Neural crest cell (in vitro differentiated cells): ENCODE data around the gene OPALIN. TPM values are rescaled to one million over a fixed set of nuclear protein-coding genes. Genes with fewer than 3 reads are reported as not detected.
"Not testable (repeated sequence)": the region's sequence is repeated elsewhere in the genome, so short reads cannot be mapped to it uniquely, and the experiment has no call there.

Experiments used
- DNase-seq: peaks from one replicate; pipeline ENCODE4 v3.0.0; 2021; ENCODE audit warnings: low read depth, mixed read lengths, low spot score
- H3K27ac Mint-ChIP-seq: one replicate; pipeline ENCODE4 v1.8.0; 2021; ENCODE audit warnings: mild to moderate bottlenecking, mixed read lengths; ENCODE audit not compliant: unreplicated experiment
- H3K27me3 Mint-ChIP-seq: 2 replicates; pipeline ENCODE4 v1.8.0; 2021; ENCODE audit warnings: low read depth, mild to moderate bottlenecking, mixed read lengths
- H3K36me3 Mint-ChIP-seq: 2 replicates; pipeline ENCODE4 v1.8.0; 2021; ENCODE audit warnings: low read depth, mild to moderate bottlenecking, mixed read lengths
- H3K4me1 Mint-ChIP-seq: 2 replicates; pipeline ENCODE4 v1.8.0; 2021; ENCODE audit warnings: mixed read lengths
- H3K4me3 Mint-ChIP-seq: one replicate; pipeline ENCODE4 v1.8.0; 2021; ENCODE audit warnings: mild to moderate bottlenecking, mixed read lengths
- H3K9me3 Mint-ChIP-seq: 2 replicates; pipeline ENCODE4 v1.8.0; 2021; ENCODE audit warnings: mixed read lengths
- CTCF ChIP-seq: fragments of 200-600 bp; sonication (generic); conservative IDR thresholded peaks from 2 replicates; pipeline ENCODE4 v1.5.0; 2021; ENCODE audit warnings: antibody characterized with exemption, mild to moderate bottlenecking
- total RNA-seq: library from RNA; stranded (reverse); gene quantifications from 2 replicates; pipeline ENCODE4 v1.2.1, GENCODE V29; 2021

OPALIN gene
- total RNA-seq, 1 donor from 2014 or later = not detected

GRCh38 chr10:96317067-96317833 is 41.6 kb downstream of the OPALIN start:
- no peak overlapping the region for H3K4me3 Mint-ChIP-seq
- H3K27ac Mint-ChIP-seq = no peak overlapping the region
- H3K4me1 Mint-ChIP-seq = no peaks in the 10 kb centered on the region
- no peak for DNase-seq
- no peaks in the 10 kb centered on the region for H3K27me3 Mint-ChIP-seq
- TF ChIP-seq CTCF = no peak
- no peaks in the 10 kb centered on the region for H3K36me3 Mint-ChIP-seq
- H3K9me3 Mint-ChIP-seq = no peaks in the 10 kb centered on the region

GRCh38 chr10:96313344-96313743 is 45.5 kb downstream of the OPALIN start:
- no peaks in the 10 kb centered on the region for H3K27me3 Mint-ChIP-seq
- peaks cover 27% of the 10 kb centered on the region for H3K4me1 Mint-ChIP-seq
- no peak overlapping the region for H3K27ac Mint-ChIP-seq
- TF ChIP-seq CTCF = no peak
- DNase-seq = no peak
- H3K4me3 Mint-ChIP-seq = no peak overlapping the region
- no peaks in the 10 kb centered on the region for H3K36me3 Mint-ChIP-seq
- no peaks in the 10 kb centered on the region for H3K9me3 Mint-ChIP-seq

- DNase-seq = no peak
- no peaks in the 10 kb centered on the region for H3K9me3 Mint-ChIP-seq
- no peak for TF ChIP-seq CTCF
- no peaks in the 10 kb centered on the region for H3K36me3 Mint-ChIP-seq
- H3K27ac Mint-ChIP-seq = no peak overlapping the region
- H3K27me3 Mint-ChIP-seq = no peaks in the 10 kb centered on the region
- no peak overlapping the region for H3K4me3 Mint-ChIP-seq
- H3K4me1 Mint-ChIP-seq = peaks cover 28% of the 10 kb centered on the region
Measured at GRCh38 chr10:96311180-96311715, 47.6 kb downstream of the OPALIN start.

GRCh38 chr10:96310321-96310669 is 48.5 kb downstream of the OPALIN start:
- TF ChIP-seq CTCF = no peak
- no peak overlapping the region for H3K4me3 Mint-ChIP-seq
- DNase-seq = no peak
- no peaks in the 10 kb centered on the region for H3K9me3 Mint-ChIP-seq
- peak overlapping the region; percentile 64 for H3K27ac Mint-ChIP-seq
- H3K36me3 Mint-ChIP-seq = no peaks in the 10 kb centered on the region
- no peaks in the 10 kb centered on the region for H3K27me3 Mint-ChIP-seq
- H3K4me1 Mint-ChIP-seq = peaks cover 28% of the 10 kb centered on the region

GRCh38 chr10:96309628-96310320 is 49.0 kb downstream of the OPALIN start:
- no peaks in the 10 kb centered on the region for H3K36me3 Mint-ChIP-seq
- H3K4me3 Mint-ChIP-seq = no peak overlapping the region
- H3K27ac Mint-ChIP-seq = peak overlapping the region; percentile 64
- TF ChIP-seq CTCF = no peak
- no peak for DNase-seq
- H3K27me3 Mint-ChIP-seq = no peaks in the 10 kb centered on the region
- peaks cover 28% of the 10 kb centered on the region for H3K4me1 Mint-ChIP-seq
- no peaks in the 10 kb centered on the region for H3K9me3 Mint-ChIP-seq

- not testable (repeated sequence) for H3K27me3 Mint-ChIP-seq, H3K9me3 Mint-ChIP-seq, DNase-seq, H3K4me3 Mint-ChIP-seq, H3K36me3 Mint-ChIP-seq
- peak overlapping the region; percentile 85 for H3K27ac Mint-ChIP-seq
- peaks cover 28% of the 10 kb centered on the region for H3K4me1 Mint-ChIP-seq
Measured at GRCh38 chr10:96308854-96309253, 49.9 kb downstream of the OPALIN start.
